Fibroblast of skin of right biceps (primary cell): ENCODE results near the gene STAT5A.
A peak's percentile ranks its signal among the peaks of the same experiment; 100 is the strongest.
"Not testable (repeated sequence)": the region's sequence is repeated elsewhere in the genome, so short reads cannot be mapped to it uniquely, and the experiment has no call there.

Experiments
- DNase-seq: peaks from one replicate; pipeline ENCODE4 v3.0.0-alpha.2; 2013

STAT5A gene

GRCh38 chr17:42287977-42288802, at the start of gene STAT5A:
Gene STAT5A, plus strand, starts transcription at chr17:42288498. Its CDS starts 914 bp downstream, at chr17:42289412.
- peak; percentile 69 for DNase-seq

- not testable (repeated sequence) for DNase-seq
These were observed 48.7 kb upstream of the STAT5A start for GRCh38 chr17:42239576-42239975.

GRCh38 chr17:42240201-42240600, 48.1 kb upstream of the STAT5A start:
- peak; percentile 22 for DNase-seq

DNA sequence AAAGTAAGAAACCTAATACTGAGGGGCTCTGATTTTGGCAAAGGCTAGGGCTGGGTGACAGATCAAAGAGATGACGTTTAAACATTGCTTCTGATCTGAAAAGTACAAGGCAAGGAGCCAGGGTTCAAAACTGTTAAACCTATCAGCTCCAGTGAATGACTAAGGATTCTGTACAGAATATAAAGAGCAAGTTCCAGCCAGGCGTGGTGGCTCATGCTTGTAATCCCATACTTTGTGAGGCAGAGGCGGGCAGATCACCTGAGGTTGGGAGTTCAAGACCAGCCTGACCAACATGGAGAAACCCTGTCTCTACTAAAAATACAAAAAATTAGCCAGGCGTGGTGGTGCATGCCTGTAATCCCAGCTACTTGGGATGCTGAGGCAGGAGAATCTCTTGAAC, 47.4 kb upstream of the STAT5A start:
- DNase-seq: not testable (repeated sequence)

GRCh38 chr17:42241871-42242270, 46.4 kb upstream of the STAT5A start:
- DNase-seq: no peak

GRCh38 chr17:42243493-42243982, 44.8 kb upstream of the STAT5A start:
- no peak for DNase-seq

GRCh38 chr17:42244116-42244515, 44.2 kb upstream of the STAT5A start:
- DNase-seq: not testable (repeated sequence)

- not testable (repeated sequence) for DNase-seq
These were observed 43.1 kb upstream of the STAT5A start for GRCh38 chr17:42245183-42245582.

DNA sequence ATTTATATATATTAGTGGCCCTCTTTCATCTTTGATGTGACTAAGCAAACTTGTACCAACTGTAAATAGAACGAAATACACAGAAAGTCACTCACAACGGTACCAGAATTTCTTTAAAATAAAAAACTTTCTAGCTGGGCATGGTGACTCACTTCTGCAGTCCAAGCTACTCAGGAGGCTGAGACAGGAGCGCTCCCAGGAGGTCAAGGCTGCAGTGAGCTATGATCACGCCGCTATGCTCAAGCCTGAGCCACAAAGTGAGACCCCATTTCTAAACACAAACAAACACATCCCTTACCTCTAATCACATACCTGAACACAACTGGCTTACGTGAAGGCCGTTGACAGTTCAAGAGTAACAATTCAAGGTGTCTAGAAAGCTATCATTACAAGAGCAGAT, 41.8 kb upstream of the STAT5A start:
- DNase-seq: no peak

GRCh38 chr17:42247734-42248133, 40.6 kb upstream of the STAT5A start:
- DNase-seq: peak; percentile 79

GRCh38 chr17:42248351-42249179, 39.7 kb upstream of the STAT5A start:
- DNase-seq: peak; percentile 69

- no peak for DNase-seq
These were observed 38.4 kb upstream of the STAT5A start for GRCh38 chr17:42249681-42250446.

GRCh38 chr17:42251115-42251514, 37.2 kb upstream of the STAT5A start:
- no peak for DNase-seq

GRCh38 chr17:42252597-42253550, 35.4 kb upstream of the STAT5A start:
- DNase-seq: peak; percentile 51

- DNase-seq: no peak
These were observed 34.7 kb upstream of the STAT5A start for GRCh38 chr17:42253578-42253977.

- DNase-seq: no peak
These were observed 32.9 kb upstream of the STAT5A start for GRCh38 chr17:42255445-42255844.

- DNase-seq: no peak
These were observed 28.0 kb upstream of the STAT5A start for GRCh38 chr17:42260318-42260717.

GRCh38 chr17:42264366-42264765, 23.9 kb upstream of the STAT5A start:
- not testable (repeated sequence) for DNase-seq

DNA sequence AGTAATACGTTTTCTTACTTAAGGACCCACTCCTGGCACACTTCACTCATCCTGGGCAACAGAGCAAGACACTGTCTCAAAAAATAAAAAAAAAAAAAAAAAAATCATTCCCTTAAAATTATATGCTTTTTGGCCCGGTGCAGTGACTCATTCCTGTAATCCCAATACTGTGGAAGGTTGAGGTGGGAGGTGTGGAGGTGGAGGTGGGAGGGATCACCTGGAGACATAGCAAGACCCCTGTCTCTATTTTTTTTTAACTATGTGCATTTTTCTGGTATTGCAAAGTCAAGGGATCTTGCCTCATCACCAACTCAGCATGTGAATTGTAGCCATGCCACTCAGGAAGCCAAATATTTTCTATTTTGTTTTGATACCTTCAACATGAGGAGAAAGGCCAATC, 21.8 kb upstream of the STAT5A start:
- DNase-seq: no peak

- DNase-seq: peak; percentile 83
These were observed 21.2 kb upstream of the STAT5A start for GRCh38 chr17:42266918-42267766.

DNA sequence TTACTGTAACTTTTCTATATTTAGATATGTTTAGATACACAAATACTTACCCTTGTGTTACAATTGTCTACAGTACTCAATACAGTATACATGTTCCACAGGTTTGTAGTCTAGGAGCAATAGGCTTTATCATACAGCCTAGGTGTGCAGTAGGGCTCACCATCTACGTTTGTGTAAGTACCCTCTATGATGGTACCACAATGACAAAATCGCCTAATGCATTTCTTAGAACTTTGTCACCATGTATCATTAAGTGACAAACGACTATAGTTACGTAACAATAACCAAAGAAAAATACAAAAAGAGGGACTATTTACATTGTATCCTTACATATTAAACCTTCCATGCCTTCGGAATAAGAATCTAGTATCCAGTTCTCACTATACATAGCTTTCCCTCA, 20.1 kb upstream of the STAT5A start:
- no peak for DNase-seq
